ENCODE data around the gene OR2A7.
"Not testable (repeated sequence)": the region's sequence is repeated elsewhere in the genome, so short reads cannot be mapped to it uniquely, and the experiment has no call there.

GRCh38 chr7:144247674-144248330 lies 16.8 kb downstream of the OR2A7 start:
- not testable (repeated sequence) for TF ChIP-seq GTF2E2 (tag; IDR thresholded peaks at IDR 0.05); CHCHD3 (CRISPR knock-in tag; IDR thresholded peaks at IDR 0.05); NONO (IDR thresholded peaks at IDR 0.05; ENCODE audit: low read depth in 2 of 2, low read length in 1 of 2); EP300 (IDR thresholded peaks at IDR 0.05; ENCODE audit: low read length); BRCA1 (IDR thresholded peaks at IDR 0.05); BRCA1 (CRISPR knock-in tag; IDR thresholded peaks at IDR 0.05); MAX (CRISPR knock-in tag; IDR thresholded peaks at IDR 0.05); KDM5B (IDR thresholded peaks at IDR 0.05; ENCODE audit: insufficient replicate concordance, low read depth, low read length); RNF219 (CRISPR knock-in tag; IDR thresholded peaks at IDR 0.05); POLR2A (conservative IDR thresholded peaks at IDR 0.05)
- TF ChIP-seq, protein P1, sequence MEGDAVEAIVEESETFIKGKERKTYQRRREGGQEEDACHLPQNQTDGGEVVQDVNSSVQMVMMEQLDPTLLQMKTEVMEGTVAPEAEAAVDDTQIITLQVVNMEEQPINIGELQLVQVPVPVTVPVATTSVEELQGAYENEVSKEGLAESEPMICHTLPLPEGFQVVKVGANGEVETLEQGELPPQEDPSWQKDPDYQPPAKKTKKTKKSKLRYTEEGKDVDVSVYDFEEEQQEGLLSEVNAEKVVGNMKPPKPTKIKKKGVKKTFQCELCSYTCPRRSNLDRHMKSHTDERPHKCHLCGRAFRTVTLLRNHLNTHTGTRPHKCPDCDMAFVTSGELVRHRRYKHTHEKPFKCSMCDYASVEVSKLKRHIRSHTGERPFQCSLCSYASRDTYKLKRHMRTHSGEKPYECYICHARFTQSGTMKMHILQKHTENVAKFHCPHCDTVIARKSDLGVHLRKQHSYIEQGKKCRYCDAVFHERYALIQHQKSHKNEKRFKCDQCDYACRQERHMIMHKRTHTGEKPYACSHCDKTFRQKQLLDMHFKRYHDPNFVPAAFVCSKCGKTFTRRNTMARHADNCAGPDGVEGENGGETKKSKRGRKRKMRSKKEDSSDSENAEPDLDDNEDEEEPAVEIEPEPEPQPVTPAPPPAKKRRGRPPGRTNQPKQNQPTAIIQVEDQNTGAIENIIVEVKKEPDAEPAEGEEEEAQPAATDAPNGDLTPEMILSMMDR (IDR thresholded peaks at IDR 0.05 in 2 of 3, conservative IDR thresholded peaks at IDR 0.05 in 1 of 3; ENCODE audit: insufficient read depth in 2 of 3, low read depth in 1 of 3, low read length in 3 of 3): not testable (repeated sequence)
